Activated CD4-positive, alpha-beta T cell treated with anti-CD3 and anti-CD28 coated beads for 36 hours (primary cell): ENCODE data around the gene CCDC85C. TPM values are rescaled to one million over a fixed set of nuclear protein-coding genes. Genes with fewer than 3 reads are reported as not detected.
A peak's percentile ranks its signal among the peaks of the same experiment; 100 is the strongest.

ENCODE experiments used
- ATAC-seq: fragments of 200-7000 bp; cut with Tn5 transposase; one replicate; pipeline ENCODE4 v1.10.0; 2021; ENCODE audit warnings: mild to moderate bottlenecking, moderate library complexity
- CTCF ChIA-PET: fragments of 350-600 bp; sonication (Branson Sonifier 250); formaldehyde crosslinking; loops from one replicate; lab custom pipeline; 2021; ENCODE audit warnings: antibody characterized with exemption; lab: Charles Lee
- POLR2A ChIA-PET: fragments of 350-600 bp; sonication (Branson Sonifier 250); formaldehyde crosslinking; loops from one replicate; lab custom pipeline; 2021; ENCODE audit warnings: antibody characterized with exemption, inconsistent platforms; lab: Charles Lee
- DNase-seq: peaks from one replicate; pipeline ENCODE4 v3.0.0-alpha.2; 2020
- H3K27ac Mint-ChIP-seq: one replicate; pipeline ENCODE4 v1.8.0; 2021; ENCODE audit warnings: mixed read lengths
- H3K27me3 Mint-ChIP-seq: one replicate; pipeline ENCODE4 v1.8.0; 2021; ENCODE audit warnings: mixed read lengths
- H3K36me3 Mint-ChIP-seq: one replicate; pipeline ENCODE4 v1.8.0; 2021; ENCODE audit warnings: low read depth, mixed read lengths
- H3K4me1 Mint-ChIP-seq: one replicate; pipeline ENCODE4 v1.8.0; 2021; ENCODE audit warnings: mixed read lengths
- H3K4me3 Mint-ChIP-seq: one replicate; pipeline ENCODE4 v1.8.0; 2021; ENCODE audit warnings: mild to moderate bottlenecking, moderate library complexity, mixed read lengths
- H3K9me3 Mint-ChIP-seq: one replicate; pipeline ENCODE4 v1.8.0; 2021; ENCODE audit warnings: low read depth, mixed read lengths
- intact Hi-C, 2 experiments: fragments of 100-400 bp; cut with DNase I in 1 of 2; cut with micrococcal nuclease in 1 of 2; formaldehyde crosslinking; loops; one replicate each; pipeline versions ENCODE4 v1.14.2 to v1.15.1; 2022 to 2024; cut with DNase I, micrococcal nuclease
- total RNA-seq, 2 experiments: library from RNA; stranded (reverse); gene quantifications; one replicate each; pipeline ENCODE4 v1.2.3, GENCODE V29; 2021

Gene CCDC85C
- total RNA-seq, 2 experiments from 2014 or later: 6.1 to 6.2 TPM

- no peak for ATAC-seq
- DNase-seq: no peak
- H3K27ac Mint-ChIP-seq: peak overlapping the region; percentile 70
- ChIA-PET CTCF (interaction anchor here (0.6 kb wide), 1 partner anchor 205 kb away, joined by 3 read pairs; no protein-coding TSS in a partner anchor), POLR2A (no interaction called here)
- H3K27me3 Mint-ChIP-seq: no peaks in the 10 kb centered on the region
- no peaks in the 10 kb centered on the region for H3K9me3 Mint-ChIP-seq
- intact Hi-C loops: no loop called here
- H3K4me1 Mint-ChIP-seq: peaks cover 55% of the 10 kb centered on the region
- peaks cover 5% of the 10 kb centered on the region for H3K36me3 Mint-ChIP-seq
- H3K4me3 Mint-ChIP-seq: peak overlapping the region; percentile 92
These were observed 124.7 kb downstream of the CCDC85C start for GRCh38 chr14:99479160-99479905.

- Mint-ChIP-seq H3K4me3 (peak overlapping the region; percentile 5), H3K9me3 (no peaks in the 10 kb centered on the region), H3K27ac (no peak overlapping the region), H3K36me3 (peaks cover 5% of the 10 kb centered on the region), H3K4me1 (peaks cover 49% of the 10 kb centered on the region), H3K27me3 (no peaks in the 10 kb centered on the region)
- ChIA-PET CTCF (no interaction called here), POLR2A (no interaction called here)
- no peak for ATAC-seq
- no peak for DNase-seq
- intact Hi-C loops: no loop called here
These were observed 125.9 kb downstream of the CCDC85C start for GRCh38 chr14:99478128-99478527.

GRCh38 chr14:99476864-99477263 lies 127.1 kb downstream of the CCDC85C start:
- no peak for DNase-seq
- Mint-ChIP-seq H3K9me3 (no peaks in the 10 kb centered on the region), H3K4me1 (peaks cover 43% of the 10 kb centered on the region), H3K36me3 (peaks cover 5% of the 10 kb centered on the region), H3K4me3 (no peak overlapping the region), H3K27ac (no peak overlapping the region), H3K27me3 (no peaks in the 10 kb centered on the region)
- ATAC-seq: no peak
- POLR2A ChIA-PET: no interaction called here
- intact Hi-C loops: no loop called here
- CTCF ChIA-PET: interaction anchor here (0.7 to 1.2 kb wide), 2 partner anchors 61 to 133 kb away, joined by 3 to 4 read pairs; no protein-coding TSS in a partner anchor

- CTCF ChIA-PET: interaction anchor here (0.6 to 1.4 kb wide), 4 partner anchors 14 to 208 kb away, joined by 3 to 5 read pairs (median 4); partner anchors contain the start of gene CYP46A1
- DNase-seq: no peak
- peaks cover 2% of the 10 kb centered on the region for H3K36me3 Mint-ChIP-seq
- no peak for ATAC-seq
- peaks cover 46% of the 10 kb centered on the region for H3K4me1 Mint-ChIP-seq
- POLR2A ChIA-PET: no interaction called here
- no peaks in the 10 kb centered on the region for H3K27me3 Mint-ChIP-seq
- H3K27ac Mint-ChIP-seq: no peak overlapping the region
- intact Hi-C loops: no loop called here
- no peaks in the 10 kb centered on the region for H3K9me3 Mint-ChIP-seq
- H3K4me3 Mint-ChIP-seq: no peak overlapping the region
These were observed 128.3 kb downstream of the CCDC85C start for GRCh38 chr14:99475660-99476059.

- Mint-ChIP-seq H3K27me3 (no peaks in the 10 kb centered on the region), H3K36me3 (peaks cover 2% of the 10 kb centered on the region), H3K4me1 (peaks cover 46% of the 10 kb centered on the region), H3K4me3 (no peak overlapping the region), H3K27ac (no peak overlapping the region), H3K9me3 (no peaks in the 10 kb centered on the region)
- POLR2A ChIA-PET: no interaction called here
- ATAC-seq (no peak), DNase-seq (no peak)
- intact Hi-C loops: no loop called here
- CTCF ChIA-PET: interaction anchor here (1.2 to 1.4 kb wide), 2 partner anchors 14 to 25 kb away, joined by 3 to 5 read pairs; no protein-coding TSS in a partner anchor
These were observed 128.8 kb downstream of the CCDC85C start for GRCh38 chr14:99475179-99475578.

- no peak for ATAC-seq
- ChIA-PET POLR2A (no interaction called here), CTCF (interaction anchor here (0.7 kb wide), 1 partner anchor 254 kb away, joined by 3 read pairs; no protein-coding TSS in a partner anchor)
- DNase-seq: no peak
- H3K36me3 Mint-ChIP-seq: peaks cover 2% of the 10 kb centered on the region
- no peak overlapping the region for H3K27ac Mint-ChIP-seq
- H3K9me3 Mint-ChIP-seq: no peaks in the 10 kb centered on the region
- H3K27me3 Mint-ChIP-seq: no peaks in the 10 kb centered on the region
- peaks cover 52% of the 10 kb centered on the region for H3K4me1 Mint-ChIP-seq
- H3K4me3 Mint-ChIP-seq: no peak overlapping the region
- intact Hi-C loops: no loop called here
These were observed 130.5 kb downstream of the CCDC85C start for GRCh38 chr14:99473458-99473857.

GRCh38 chr14:99472937-99473336 lies 131.1 kb downstream of the CCDC85C start:
- no peaks in the 10 kb centered on the region for H3K36me3 Mint-ChIP-seq
- ATAC-seq (no peak), DNase-seq (no peak)
- ChIA-PET CTCF (interaction anchor here (0.7 kb wide), 1 partner anchor 255 kb away, joined by 3 read pairs; no protein-coding TSS in a partner anchor), POLR2A (no interaction called here)
- no peaks in the 10 kb centered on the region for H3K9me3 Mint-ChIP-seq
- H3K27me3 Mint-ChIP-seq: no peaks in the 10 kb centered on the region
- peaks cover 51% of the 10 kb centered on the region for H3K4me1 Mint-ChIP-seq
- intact Hi-C loops: no loop called here
- H3K27ac Mint-ChIP-seq: no peak overlapping the region
- no peak overlapping the region for H3K4me3 Mint-ChIP-seq

- ATAC-seq (no peak), DNase-seq (no peak)
- Mint-ChIP-seq H3K4me3 (no peak overlapping the region), H3K27me3 (no peaks in the 10 kb centered on the region), H3K9me3 (no peaks in the 10 kb centered on the region), H3K36me3 (no peaks in the 10 kb centered on the region), H3K4me1 (peaks cover 45% of the 10 kb centered on the region), H3K27ac (no peak overlapping the region)
- intact Hi-C loops: no loop called here
- POLR2A ChIA-PET: no interaction called here
- CTCF ChIA-PET: no interaction called here
These were observed 132.3 kb downstream of the CCDC85C start for GRCh38 chr14:99471731-99472130.

- H3K27ac Mint-ChIP-seq: no peak overlapping the region
- H3K27me3 Mint-ChIP-seq: no peaks in the 10 kb centered on the region
- no peak for DNase-seq
- intact Hi-C loops: no loop called here
- H3K4me1 Mint-ChIP-seq: peaks cover 37% of the 10 kb centered on the region
- ChIA-PET CTCF (interaction anchor here (0.6 kb wide), 1 partner anchor 214 kb away, joined by 3 read pairs; no protein-coding TSS in a partner anchor), POLR2A (no interaction called here)
- no peak for ATAC-seq
- H3K36me3 Mint-ChIP-seq: no peaks in the 10 kb centered on the region
- H3K9me3 Mint-ChIP-seq: no peaks in the 10 kb centered on the region
- no peak overlapping the region for H3K4me3 Mint-ChIP-seq
These were observed 135.0 kb downstream of the CCDC85C start for GRCh38 chr14:99468836-99469592.

- ATAC-seq (no peak), DNase-seq (no peak)
- no peaks in the 10 kb centered on the region for H3K9me3 Mint-ChIP-seq
- H3K4me3 Mint-ChIP-seq: no peak overlapping the region
- ChIA-PET POLR2A (interaction anchor here (0.6 kb wide), 1 partner anchor 1257 kb away, joined by 5 read pairs; no protein-coding TSS in a partner anchor), CTCF (no interaction called here)
- H3K4me1 Mint-ChIP-seq: peaks cover 31% of the 10 kb centered on the region
- no peaks in the 10 kb centered on the region for H3K36me3 Mint-ChIP-seq
- intact Hi-C loops: no loop called here
- no peak overlapping the region for H3K27ac Mint-ChIP-seq
- H3K27me3 Mint-ChIP-seq: no peaks in the 10 kb centered on the region
These were observed 135.9 kb downstream of the CCDC85C start for GRCh38 chr14:99468081-99468480.

- ATAC-seq: no peak
- no peak for DNase-seq
- POLR2A ChIA-PET: interaction anchor here (0.6 kb wide), 1 partner anchor 1256 kb away, joined by 5 read pairs; no protein-coding TSS in a partner anchor
- intact Hi-C loops: no loop called here
- Mint-ChIP-seq H3K9me3 (no peaks in the 10 kb centered on the region), H3K27me3 (no peaks in the 10 kb centered on the region), H3K36me3 (peaks cover under 1% of the 10 kb centered on the region), H3K4me3 (no peak overlapping the region), H3K27ac (no peak overlapping the region), H3K4me1 (peaks cover 27% of the 10 kb centered on the region)
- CTCF ChIA-PET: interaction anchor here (0.5 to 0.6 kb wide), 2 partner anchors 139 to 530 kb away, joined by 4 to 6 read pairs; no protein-coding TSS in a partner anchor
These were observed 136.5 kb downstream of the CCDC85C start for GRCh38 chr14:99467336-99468078.
